HG03064 (cell line): Measurements from ENCODE around the gene GLS.
A peak's percentile ranks its signal among the peaks of the same experiment; 100 is the strongest.
"Not testable (repeated sequence)": the region's sequence is repeated elsewhere in the genome, so short reads cannot be mapped to it uniquely, and the experiment has no call there.

ENCODE experiments used
- ATAC-seq: cut with Tn5 transposase; IDR thresholded peaks from one replicate; pipeline ENCODE4 v1.9.1; 2021; ENCODE audit warnings: low read depth; ENCODE audit not compliant: unreplicated experiment

The GLS gene

DNA sequence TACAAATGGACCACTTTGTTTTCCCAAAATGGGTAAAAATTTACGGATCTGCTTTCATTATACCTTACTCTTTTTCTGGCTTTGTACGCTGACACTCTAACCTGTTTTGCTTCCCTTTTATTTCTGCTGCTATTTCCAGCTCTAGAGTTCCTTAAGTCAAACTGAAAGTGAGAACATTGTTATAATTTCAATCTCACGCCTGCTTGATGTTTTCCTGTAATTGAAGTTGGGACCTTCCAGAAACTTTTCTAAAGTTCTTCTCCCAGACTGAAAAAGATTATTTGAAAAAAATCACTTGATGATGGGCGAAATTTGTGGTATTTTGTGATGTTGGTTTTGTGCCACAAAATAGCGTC, 1.8 kb downstream of the GLS start:
- peak; percentile 4 for ATAC-seq

DNA sequence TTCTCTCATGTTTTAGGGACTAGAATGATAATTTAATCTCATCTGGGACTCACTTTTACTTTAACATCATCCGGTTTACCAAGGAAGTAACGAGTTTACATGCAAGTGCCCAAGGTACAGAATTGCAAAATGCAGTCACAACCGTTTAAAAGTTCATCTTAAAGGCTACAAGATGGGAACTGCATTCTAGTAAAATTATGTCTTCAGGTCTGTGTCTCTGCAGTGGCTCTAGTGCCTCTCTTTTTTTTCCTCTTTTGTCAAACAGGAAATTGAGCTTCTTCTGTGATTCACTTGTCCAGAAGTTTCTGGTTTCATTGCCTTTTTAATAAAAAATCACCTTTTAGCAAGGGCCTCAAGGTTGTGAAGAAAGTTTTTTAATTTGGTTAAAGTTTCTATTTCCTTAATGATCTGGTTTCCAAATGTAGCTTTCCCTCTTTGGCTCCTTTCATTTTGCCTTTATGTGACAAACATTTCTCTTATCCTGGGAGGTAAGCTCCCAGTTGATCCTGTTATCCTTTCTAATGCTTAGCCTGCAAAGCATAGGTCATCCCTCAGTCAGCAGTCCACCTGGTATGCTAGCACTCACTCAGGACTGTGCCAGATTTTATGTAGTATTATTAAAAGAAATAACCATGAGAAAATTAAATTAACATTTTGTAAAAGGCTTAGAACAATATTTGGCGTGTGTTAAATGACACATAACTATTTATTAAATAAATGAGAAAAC, 2.4 kb downstream of the GLS start:
- ATAC-seq = no peak

DNA sequence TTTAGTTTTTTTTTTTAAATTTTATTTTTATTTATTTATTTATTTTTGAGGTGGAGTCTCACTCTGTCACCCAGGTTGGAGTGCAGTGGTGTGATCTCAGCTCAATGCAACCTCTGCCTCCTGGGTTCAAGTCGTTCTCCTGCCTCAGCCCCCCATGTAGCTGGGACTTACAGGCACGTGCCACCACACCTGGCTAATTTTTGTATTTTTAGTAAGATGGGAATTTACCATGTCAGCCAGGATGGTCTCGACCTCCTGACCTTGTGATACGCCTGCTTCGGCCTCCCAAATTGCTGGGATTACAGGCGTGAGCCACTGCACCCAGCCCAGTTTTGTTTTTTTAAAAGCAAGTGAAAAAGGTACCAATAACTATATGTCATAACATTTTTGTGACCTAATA, 5.2 kb downstream of the GLS start:
- not testable (repeated sequence) for ATAC-seq

DNA sequence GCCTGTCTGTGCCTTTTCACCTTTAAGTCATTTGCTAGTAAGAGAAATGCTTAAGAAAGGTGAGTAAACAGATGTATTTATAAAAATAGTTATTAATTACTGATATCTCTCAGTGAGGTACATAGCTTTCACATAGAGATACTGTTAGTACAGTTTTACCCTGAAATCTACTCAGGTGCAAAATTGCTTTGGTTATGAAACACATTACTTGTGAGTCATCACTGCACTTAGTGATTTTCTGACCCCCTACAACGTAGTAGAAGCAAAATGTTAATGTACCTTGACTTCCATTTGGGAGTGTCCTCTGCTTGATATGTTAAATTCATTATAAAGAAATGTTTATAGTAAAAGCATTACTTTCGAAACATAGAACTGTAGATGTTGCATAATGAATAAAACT, 6.5 kb downstream of the GLS start:
- ATAC-seq = peak; percentile 65

DNA sequence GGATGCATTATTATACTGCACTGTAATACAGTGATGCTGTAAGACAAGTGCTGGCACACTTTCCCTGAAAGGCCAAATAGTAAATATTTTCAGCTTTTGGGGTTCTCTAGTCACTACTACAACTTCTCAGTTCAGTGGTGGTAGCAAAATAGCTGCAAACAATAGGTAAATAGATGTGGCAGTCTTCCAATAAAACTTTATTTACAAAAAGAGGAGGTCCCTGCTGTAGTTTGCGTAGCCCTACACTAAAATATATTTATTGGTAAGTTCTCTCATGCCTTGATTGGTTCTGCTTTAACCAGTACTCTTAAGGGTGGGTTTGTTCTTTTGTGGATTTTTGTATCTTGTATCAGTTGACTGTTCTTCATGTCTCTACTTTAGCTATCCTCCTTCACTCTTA, 7.8 kb downstream of the GLS start:
- ATAC-seq = no peak

DNA sequence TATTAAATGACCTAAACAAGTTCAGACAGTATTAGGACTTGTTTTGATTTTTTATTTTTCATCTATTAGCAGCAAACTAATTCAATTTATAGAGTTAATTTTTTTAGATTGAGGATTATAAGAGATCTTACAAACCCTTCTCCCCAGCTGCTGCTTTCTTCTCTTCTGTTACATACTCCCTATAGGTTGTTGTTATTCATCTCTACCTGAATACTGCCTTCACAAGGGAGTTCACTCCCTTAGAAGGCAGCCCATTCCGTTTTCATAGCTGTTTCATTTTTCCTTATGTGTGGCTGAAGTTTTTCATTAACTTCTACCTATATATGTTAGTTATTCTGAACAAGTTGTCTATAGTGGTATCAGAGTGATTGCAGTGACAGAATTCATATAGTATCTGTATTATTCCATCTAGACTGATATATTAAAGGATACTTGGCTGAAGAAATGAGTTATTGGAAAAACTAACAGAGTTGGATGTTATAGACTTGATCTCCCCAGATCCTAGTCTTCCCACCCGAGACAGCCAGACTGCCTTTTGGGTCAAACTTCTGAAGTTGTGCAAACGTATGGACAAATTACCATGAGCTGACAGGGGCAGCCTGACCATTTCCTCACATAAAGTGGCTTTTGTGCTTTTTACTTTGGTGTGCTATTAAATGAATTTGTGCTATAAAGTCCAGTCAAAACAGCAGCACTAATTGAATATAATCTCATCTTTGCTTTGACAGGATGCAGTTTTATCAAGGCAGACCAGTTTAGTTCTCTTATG, 8.7 kb downstream of the GLS start:
- no peak for ATAC-seq

DNA sequence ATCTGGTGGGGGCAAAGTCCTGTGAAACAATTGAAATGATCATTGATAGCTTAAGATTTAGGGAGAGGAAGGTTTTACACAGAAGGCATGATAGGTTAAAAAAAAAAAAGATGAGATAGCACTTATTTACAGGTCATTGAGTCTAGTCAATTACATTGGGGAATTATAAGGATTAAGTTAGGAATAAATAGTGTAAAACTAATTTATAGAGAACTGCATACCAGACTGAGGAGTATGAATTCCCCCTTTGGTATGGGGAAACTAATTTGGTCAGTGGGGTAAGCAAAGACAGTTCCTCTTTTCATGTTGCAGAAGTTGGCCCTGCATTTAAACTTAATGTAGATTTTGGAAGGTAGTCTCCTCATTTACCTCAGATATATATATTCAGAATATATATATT, 10.8 kb downstream of the GLS start:
- no peak for ATAC-seq

DNA sequence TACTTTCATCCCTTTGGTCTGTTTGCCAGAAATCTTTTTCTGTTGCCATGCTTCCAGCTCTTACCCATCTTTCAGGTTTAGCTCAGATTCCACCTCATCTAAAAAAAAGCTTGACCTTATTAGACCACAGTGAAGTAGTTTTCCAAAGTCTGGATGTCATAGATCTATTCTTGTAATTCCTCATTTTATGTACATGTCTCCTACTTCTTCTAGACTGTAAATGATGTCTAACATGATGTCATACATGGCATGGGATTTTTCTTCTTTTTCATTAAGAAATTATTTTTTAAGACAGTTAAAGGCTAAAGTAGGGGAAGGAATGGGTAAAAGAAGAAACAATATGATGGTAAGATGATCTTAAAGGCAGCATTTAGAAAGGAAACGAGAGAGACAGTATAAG, 11.3 kb downstream of the GLS start:
- ATAC-seq = no peak

DNA sequence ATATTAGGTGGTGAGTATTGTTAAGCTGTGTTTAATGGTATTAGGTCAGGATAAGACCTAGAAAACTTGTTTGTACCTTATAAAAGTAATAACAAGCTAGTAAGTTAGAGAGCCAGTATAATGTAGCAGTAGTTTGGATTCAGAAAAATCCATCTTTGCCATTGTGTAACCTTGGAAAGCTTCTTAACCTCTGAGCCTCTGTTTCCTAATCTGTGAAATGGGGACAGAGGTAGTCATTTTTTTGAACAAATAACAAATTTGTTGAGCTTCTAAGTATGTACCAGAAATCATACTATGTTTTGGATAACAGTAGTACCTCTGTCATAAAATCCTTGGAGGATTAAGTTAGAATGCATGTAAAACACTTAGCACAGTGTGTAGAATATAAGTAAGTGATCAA, 12.5 kb downstream of the GLS start:
- no peak for ATAC-seq

DNA sequence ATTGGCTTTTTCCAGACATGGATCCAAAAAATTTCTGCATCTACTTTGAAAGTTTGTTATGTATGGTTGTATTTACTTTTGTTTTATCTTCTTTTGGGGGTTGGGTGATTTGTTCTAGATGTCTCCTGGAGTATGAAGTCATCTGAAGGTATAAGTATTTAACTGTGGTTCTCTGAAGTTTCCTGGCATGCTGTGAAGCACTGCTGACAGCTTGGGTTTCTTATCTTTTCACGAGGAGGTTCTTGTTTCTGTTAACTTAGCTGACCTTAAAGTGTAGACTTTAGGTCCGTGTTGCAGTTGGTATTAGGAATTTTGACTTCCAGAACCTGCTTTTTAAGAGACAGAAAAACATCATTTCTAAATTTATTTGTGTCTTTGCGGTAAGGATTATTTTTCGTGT, 15.9 kb downstream of the GLS start:
- no peak for ATAC-seq

DNA sequence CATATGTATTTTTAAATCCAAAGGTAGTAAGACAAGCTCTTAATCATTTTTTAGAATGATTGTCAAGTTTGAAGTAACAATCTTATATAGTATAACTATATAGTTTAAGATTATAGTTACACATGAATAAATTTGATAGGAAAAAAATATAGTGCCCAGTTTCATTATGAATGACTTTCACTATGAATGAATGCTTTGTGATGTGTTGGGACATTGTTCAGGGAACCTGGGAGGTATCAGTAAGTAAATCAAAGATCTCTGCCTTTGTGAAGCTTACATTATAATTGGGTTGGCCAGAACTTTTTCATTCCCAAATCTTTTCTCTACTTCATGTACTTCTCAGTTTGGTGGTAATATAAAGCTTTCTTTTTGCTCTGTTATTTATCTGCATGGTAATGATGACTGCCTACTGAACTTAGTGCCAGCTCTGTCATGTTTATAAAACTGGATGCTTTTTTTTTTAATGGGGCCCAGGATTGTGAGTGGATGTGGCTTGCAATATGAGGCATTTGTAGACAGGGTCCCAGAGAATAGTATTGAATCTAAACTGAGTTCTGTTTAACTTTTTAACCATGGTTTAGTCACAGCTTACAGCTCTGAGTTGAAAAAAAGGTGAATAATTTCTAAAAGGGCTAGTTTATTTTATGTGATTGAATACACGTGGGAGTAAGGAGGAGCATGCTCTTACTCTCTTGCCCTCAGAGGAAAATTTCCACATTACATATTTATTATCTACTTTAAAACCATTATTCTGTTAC, 23.3 kb downstream of the GLS start:
- no peak for ATAC-seq

DNA sequence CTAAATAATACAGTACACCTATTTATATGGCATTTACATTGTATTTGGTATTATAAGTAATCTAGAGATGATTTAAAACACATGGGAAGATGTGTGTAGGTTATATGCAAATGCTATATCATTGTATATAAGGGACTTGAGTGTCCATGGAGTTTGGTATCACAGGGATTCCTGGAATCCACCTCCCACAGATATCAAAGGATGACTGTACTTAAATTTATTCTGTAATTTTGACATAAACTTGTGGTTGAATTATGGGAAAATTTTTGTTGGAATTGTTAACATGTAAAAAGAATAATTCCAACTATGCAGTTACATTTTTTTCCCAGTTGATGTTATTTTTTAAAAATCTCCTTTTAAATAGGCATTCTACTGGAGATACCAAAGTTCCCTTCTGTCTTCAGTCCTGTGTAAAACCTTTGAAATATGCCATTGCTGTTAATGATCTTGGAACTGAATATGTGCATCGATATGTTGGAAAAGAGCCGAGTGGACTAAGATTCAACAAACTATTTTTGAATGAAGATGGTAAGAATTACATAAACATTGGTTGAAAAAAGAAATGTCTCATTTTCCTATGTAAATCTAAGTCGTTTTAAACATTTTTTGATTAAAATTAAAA, 24.1 kb downstream of the GLS start:
- ATAC-seq = no peak

DNA sequence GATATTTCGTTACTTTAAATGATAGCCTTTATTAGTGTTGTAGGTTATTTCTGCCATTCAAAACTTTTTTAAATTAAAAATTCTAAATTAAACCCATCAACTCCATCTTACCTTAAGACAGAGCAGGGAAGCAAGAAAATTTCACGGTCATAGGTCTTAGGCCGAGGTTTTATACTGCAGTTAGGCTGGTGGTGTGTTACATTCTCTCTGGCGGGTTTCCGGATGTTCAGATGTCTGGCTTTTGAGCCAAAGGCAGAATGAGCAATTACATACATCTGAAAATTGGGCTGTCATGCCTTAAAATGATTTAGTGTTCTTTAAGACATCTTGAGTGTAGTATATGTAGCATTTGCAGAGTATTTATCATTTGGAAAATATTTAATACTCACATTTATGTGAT, 27.9 kb downstream of the GLS start:
- ATAC-seq = no peak

DNA sequence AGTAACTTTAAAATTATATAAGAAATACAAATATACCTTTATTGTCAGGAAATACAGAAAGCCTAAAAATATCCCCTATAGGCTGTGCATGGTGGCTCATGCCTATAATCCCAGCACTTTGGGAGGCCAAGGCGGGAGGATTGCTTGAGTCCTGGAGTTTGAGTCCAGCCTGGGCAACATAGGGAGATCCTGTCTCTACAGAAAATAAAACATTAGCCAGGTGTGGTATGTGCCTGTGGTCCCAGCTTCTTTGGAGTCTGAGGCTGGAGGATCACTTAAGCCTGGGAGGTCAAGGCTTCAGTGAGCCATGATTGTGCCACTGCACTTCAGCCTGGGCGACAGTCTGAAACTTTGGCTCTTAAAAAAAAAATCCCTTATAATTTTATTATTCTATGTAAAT, 29.1 kb downstream of the GLS start:
- no peak for ATAC-seq

DNA sequence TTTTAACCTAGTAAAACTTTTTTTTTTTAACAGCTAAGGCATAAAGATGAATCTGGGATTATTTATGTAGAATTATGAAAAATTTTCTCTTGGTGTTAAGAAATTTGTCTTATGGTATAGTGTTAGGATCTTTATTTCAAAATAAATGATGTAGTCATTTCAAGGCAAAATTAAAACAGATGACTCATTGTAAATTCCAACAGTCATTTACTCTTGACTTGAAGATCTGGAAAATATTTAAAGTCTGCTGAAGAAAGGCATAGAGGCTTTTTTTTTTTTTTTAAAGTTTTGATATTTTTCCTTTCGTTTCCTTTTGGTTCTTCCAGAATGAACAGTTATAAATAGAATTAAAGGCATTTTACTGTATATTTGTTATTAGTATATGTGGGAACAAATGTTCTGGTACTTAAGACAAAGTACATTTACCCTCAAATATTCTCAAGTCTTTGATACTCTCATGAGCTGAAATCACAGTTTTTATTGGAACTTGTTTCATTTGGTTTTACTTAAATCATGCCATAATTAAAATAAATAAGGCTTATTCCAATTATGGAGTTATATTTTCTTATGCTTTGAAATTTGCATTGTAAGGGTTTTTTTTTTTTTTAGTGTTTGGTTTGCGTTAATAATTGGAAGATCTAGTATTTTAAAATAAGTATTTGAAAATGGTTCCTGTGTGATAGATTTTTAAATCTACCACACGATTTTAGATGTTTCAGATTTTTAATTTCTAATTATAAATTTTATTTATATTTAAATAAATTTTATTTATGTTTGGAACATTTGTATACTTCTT, 29.9 kb downstream of the GLS start:
- no peak for ATAC-seq

DNA sequence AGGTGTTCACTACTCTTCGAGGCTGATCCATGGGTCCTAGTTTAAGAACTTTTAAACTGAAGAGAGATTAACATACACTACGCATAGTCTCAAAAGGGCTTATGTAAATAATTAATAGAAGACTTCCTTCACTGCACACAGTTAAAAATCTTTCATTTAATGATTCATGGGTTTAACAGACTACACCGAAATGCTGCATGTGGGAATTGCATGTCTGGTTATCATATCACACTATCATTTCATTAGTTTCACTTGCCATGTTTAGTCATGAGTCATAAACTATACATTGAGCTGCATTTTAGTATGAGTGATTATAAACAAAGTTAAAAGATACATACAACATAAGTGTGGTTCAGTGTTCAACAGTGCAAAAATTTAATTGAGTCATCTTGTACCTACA, 31.2 kb downstream of the GLS start:
- ATAC-seq = peak; percentile 90

DNA sequence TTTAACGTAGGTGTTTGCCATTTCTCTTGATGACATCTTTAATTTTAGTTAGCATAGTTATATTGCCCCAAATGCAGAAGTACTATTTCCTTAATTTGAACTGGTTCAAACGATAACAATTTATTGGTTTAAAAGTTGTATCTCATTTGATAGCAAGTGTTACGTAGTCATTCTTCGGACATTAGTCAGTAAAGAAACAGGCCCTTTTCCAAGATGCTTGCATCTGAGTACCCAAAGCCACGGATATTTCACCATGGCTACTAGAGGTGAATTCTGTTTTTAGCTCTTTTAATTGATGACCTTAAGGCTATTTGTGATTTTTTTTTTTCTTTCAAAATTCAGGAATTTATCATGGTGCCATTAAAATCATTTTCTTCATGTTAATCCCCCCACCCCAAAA, 32.1 kb downstream of the GLS start:
- ATAC-seq = no peak

DNA sequence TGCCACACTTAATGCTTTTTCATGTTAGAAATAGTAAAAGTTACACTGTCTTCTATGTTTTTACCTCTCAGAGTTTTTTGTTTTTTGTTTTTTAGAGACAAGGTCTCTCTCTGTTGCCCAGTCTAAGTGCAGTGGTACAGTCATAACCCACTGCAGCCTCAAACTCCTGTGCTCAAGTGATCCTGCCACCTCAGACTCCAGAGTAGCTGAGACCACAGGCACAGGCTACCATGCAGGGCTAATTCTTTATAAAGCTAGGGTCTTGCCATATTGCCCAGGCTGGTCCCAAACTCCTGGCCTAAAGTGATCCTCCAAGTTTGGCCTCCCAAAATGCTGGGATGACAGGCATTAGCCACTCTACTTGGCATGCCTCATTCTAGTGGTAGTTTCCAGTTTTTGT, 33.1 kb downstream of the GLS start:
- ATAC-seq = no peak

DNA sequence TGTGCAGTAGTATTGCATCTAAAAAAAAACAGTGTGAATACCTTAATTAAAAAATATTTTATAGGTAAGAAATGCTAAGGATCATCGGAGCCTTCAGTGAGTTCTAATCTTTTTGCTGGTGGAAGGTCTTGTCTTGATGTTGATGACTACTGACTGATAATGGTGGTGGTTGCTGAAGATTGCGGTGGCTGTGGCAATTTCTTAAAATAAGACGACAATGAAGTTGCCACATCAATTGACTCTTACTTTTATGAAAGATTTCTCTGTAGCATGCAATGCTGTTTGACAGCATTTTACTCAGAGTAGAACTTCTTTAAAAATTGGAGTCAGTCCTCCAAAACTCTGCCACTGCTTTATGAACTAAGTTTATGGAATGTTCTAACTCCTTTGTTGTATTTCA, 36.2 kb downstream of the GLS start:
- no peak for ATAC-seq

DNA sequence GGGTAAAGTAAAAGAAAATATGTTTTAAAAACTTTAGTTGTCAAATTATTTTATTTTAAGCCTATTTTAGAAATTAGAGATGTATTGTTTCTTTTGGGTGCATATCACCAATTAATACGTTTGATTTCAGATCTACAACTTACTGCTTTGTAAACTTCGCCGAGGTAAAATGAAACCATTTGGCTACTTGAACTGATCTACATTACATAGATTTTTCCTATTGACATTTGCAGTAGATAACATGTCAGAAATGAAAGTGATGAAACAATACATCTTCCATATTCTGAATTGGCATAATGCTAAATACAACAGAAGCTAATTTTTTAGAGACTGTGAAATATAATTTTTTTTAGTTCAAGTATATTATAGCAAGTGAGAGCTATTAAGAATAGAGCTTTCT, 39.5 kb downstream of the GLS start:
- no peak for ATAC-seq

DNA sequence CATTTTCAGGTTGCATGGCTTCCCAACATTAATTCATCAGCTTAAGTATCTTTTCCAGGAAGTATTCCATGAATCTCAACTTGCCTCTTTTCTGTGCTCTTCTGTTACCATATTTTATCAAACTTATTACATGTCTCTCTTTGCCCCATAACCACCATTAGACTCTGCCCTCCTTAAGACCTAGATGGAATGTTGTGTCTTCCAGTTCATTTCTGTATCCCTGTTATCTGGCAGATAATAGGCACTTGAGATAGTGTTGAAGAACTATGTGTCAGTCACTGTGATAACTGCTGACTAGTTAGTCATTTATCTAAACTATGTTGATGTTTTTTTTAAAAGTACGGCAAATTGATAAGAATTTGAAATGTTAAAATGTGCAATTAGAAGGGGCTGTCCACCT, 41.8 kb downstream of the GLS start:
- ATAC-seq = no peak
